HG03135 (cell line): Measurements from ENCODE around the gene AOPEP.

Experiments
- ATAC-seq: cut with Tn5 transposase; IDR thresholded peaks from one replicate; pipeline ENCODE4 v1.9.1; 2021; ENCODE audit warnings: mild to moderate bottlenecking, moderate library complexity; ENCODE audit not compliant: unreplicated experiment

The AOPEP gene

GRCh38 chr9:95047452-95048224 is 321.1 kb downstream of the AOPEP start:
- no peak for ATAC-seq

GRCh38 chr9:95048225-95049087 is 322.0 kb downstream of the AOPEP start:
- ATAC-seq = peak; percentile 60

DNA sequence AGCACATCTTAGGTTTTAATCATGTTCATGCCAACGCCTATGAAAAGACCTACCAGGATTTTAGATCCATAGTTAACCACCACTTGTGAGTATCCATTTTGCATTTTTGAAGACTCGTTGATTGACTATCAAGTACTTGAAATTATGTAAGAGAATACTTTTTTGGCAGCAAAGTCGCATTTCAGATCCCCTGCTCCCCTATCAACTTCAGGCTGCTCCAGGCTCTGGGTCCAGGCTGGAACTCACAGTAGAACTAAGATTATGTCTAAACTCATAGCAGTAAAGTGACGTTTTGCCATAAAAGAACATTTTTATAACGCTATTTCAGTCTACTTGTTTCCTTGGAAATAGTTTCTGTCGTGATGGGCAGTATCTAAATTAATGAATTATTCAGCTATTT is 323.3 kb downstream of the AOPEP start:
- no peak for ATAC-seq

GRCh38 chr9:95053611-95054570 is 327.4 kb downstream of the AOPEP start:
- no peak for ATAC-seq

- ATAC-seq = no peak
Observed at GRCh38 chr9:95055334-95055850, 328.9 kb downstream of the AOPEP start.

DNA sequence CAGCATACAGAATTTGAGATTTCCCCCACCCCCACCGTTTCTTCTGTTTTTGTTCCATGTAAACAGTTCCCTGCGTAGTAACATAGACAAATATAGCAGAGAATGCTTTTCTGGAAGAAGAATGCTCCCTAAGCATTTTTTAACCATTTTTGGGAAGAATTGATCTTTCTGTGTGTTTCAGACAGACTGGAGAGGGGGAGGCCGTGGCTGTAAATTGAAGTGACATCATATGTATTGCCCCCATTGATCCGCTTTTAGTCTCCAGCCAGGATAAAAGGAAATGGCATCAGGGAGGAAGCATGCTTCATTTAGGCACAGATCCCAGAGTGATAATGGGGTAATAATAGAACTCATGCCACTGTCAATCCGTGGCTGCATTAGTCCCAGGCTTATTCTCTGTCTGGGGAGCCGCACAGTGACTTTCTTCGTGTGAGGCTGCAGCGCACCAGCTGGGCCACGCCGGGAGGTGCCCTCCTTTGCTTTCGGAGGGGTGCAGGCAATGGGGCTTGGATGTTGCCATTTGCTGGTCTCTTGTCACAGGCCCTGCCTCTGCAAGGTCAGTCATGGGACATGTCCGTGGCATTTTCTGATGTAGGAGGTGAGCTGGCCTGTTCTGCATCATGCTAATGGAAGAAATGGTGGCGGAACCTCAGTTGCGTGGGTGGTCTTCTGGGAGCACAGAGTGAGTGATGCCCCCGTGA is 329.5 kb downstream of the AOPEP start:
- ATAC-seq = no peak

DNA sequence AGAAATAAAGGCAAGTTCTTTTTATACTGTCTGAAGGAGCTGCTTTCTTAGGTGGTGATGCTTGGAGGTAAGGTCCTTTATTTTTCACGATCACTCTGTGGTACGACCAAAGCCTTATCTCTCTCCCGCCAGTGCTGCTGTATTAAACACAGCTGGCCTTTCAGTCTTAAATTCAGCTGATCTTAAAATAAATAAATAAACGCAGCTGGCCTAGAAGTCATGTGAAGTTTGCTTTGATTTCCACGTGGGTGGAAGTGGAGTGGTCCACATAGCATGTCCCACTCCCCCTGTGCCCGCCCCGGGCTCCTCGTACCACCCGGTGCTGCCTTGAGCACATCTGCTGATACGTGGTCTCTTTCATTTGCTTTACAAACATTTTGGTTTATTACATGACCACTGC is 330.6 kb downstream of the AOPEP start:
- no peak for ATAC-seq

DNA sequence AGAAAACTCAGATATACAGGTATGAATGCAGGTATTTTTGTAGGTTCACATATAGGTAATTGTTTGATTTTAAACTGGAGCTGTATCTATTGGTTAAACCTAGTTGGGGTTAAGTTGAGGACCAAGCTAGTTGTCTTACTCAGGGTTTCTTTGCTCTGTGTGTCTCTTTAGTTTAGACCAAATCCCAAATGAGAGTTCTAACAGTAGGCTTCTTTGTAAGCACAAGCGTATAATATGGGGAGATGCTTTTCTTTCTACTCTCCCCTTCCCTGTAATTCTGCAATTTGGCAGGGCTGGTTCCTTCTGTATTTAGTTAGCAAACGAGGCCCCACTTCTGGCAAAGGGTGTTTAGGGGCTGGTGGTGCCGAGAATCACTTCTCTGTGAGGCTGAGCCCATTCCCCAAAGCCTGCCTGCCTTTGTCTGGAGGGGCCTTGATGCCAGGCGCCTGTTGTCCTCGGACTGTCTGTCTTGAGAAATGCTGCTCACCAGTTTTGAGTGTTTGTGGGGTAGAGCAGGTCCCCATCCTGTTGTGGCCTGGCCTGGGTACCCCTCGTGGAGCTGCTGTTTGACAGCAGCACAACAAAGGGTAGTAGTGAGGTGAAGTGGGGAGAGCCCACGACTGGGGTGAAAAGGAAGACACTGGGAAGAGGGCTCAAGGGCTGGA is 331.8 kb downstream of the AOPEP start:
- ATAC-seq = no peak

DNA sequence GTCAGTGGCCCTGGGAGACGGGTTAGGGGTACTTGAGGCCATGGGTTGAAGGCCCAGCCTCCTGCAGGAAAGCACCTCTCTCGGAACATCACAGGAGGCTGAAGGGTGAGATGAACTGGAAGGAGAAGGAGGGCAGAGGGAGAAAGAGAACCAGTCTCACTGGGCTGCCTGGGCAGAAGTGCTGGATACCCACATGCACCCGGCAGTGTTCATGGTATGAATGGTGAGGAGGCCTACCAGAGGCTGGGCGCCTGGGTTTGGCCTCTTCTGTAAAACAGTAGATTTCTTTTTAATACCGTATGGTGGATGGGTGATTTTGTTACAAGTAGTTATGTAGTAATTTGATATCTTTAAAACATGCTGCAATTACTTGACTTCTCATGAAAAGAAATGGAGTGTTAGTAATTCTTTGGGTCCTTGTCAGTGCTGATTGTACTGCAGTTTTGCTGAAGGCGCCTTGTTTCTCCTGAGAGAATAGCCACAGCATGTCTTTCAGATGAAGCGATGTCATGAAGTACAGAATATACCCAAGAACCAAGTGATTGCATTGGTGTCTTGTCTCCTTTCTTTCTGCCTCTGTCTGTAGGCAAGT is 332.4 kb downstream of the AOPEP start:
- no peak for ATAC-seq

- ATAC-seq = no peak
Observed at GRCh38 chr9:95060234-95060633, 333.7 kb downstream of the AOPEP start.

DNA sequence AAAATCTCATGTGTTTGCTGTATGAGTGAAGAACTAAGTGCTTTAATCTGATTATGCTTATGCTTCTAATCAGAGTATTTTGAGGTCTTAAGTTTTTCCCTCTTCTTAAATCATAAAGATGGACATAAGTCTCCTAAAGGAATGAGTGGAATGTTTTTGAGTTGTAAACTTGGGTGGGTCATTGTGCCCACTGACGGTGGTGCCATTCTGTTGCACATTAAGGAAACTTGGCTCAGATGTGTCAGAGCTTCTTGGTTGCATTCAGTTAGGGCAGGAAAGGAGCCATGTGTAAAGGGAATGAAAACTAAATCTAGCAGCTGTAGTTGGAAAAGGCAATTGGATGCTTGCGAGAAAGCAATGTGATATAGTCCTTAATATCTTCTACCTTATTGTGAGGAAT is 334.4 kb downstream of the AOPEP start:
- ATAC-seq = no peak

- no peak for ATAC-seq
Observed at GRCh38 chr9:95061916-95062595, 335.6 kb downstream of the AOPEP start.

DNA sequence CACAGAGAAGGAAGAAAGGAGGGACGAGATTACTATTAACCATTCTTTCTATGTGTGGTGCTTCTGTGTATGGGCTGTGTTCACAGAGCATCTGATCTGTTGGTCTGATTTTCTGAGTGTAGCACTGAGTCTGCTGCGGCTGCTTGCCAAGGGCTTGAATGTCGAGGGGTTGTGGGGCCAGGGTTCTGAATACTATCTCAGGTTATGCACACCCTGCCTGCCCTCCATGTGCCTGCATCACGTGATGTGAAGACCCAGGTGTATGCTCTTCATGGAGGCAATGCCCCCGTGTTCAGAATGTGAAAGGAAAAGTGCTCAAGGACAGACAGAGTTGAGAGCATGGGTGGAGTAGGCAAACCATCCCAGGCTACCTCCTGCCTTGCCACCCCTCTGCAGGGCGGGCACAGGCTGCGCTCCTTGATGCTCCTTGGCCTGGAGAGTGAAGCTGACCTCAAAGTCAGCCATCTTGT is 336.1 kb downstream of the AOPEP start:
- no peak for ATAC-seq

GRCh38 chr9:95063300-95063699 is 336.8 kb downstream of the AOPEP start:
- ATAC-seq = no peak

DNA sequence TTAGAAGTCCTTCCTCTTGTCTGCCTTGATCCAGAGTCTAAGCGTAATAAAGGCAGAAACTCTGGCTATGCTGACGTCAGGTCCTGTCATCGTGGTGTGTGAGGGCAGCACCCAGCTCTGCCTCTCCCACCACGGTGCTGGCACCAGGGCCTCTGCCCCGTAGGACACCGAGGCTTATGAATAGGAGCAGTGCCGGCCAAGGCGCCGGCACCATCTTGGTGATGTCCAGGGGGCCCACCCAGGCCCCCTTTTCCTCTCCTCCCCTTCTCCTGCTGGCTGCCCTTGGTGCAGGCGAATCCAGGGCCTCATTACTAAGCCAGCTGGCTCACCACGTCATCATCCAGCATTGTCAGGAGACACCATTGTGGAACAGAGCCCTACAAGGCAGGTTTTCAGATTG is 338.7 kb downstream of the AOPEP start:
- no peak for ATAC-seq

- ATAC-seq = no peak
Observed at GRCh38 chr9:95067057-95067456, 340.6 kb downstream of the AOPEP start.

DNA sequence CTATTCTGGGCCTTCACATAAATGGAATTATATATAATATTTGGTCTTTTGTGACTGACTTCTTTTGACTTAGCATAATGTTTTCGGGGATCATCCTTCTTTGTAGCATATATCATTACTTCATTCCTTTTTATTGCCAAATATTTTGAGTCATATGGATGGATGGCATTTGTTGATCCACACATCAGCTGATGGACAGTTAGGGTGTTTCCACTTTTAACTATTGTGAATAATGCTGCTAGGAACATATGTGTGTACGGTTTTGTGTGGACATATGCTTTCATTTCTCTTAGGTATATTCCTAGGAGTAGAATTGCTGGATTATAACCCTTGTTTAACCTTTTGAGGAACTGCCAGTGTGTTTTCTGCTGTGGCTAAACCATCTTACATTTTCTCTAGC is 341.4 kb downstream of the AOPEP start:
- no peak for ATAC-seq

- no peak for ATAC-seq
Observed at GRCh38 chr9:95070549-95071021, 344.1 kb downstream of the AOPEP start.
